K562 (cell line): ENCODE results near the gene RELL2. TPM values are rescaled to one million over a fixed set of nuclear protein-coding genes. Genes with fewer than 3 reads are reported as not detected.

ENCODE experiments used
- CCNT2 ChIP-seq: IDR thresholded peaks from 2 replicates; pipeline ENCODE4 v1.6.1; 2011; ENCODE audit warnings: borderline replicate concordance, low read depth, mild to moderate bottlenecking, moderate library complexity, mixed read lengths, low read length; ENCODE audit not compliant: insufficient read length; ENCODE audit errors: extremely low read depth
- CREB1 ChIP-seq, 2 experiments: sonication (generic) in 1 of 2; formaldehyde crosslinking in 1 of 2; IDR thresholded peaks; 2 replicates each; pipeline versions ENCODE4 v1.6.1 to v1.8.0; 2012 to 2022; ENCODE audit warnings: inconsistent platforms in 1 of 2, mild to moderate bottlenecking in 1 of 2, missing genetic modification reagents in 1 of 2, moderate library complexity in 1 of 2
- DMBX1 ChIP-seq: fragments of 250-450 bp; sonication (Bioruptor Pico); IDR thresholded peaks from 2 replicates; pipeline ENCODE4 v1.8.0; 2022; ENCODE audit warnings: inconsistent platforms, mild to moderate bottlenecking, moderate library complexity, borderline replicate concordance
- ELF4 ChIP-seq: fragments of 450-650 bp; formaldehyde crosslinking; IDR thresholded peaks from 2 replicates; pipeline ENCODE4 v1.4.0; 2022; ENCODE audit warnings: missing genetic modification characterization
- MTA1 ChIP-seq: fragments of 450-650 bp; IDR thresholded peaks from 2 replicates; pipeline ENCODE4 v1.6.1; 2017; ENCODE audit warnings: borderline replicate concordance
- MYBL2 ChIP-seq, 2 experiments: fragments of 450-650 bp in 1 of 2; sonication (generic) in 1 of 2; formaldehyde crosslinking in 1 of 2; IDR thresholded peaks; 2 replicates each; pipeline versions ENCODE4 v1.6.1 to v1.8.1; 2017 to 2022; ENCODE audit warnings: borderline replicate concordance in 1 of 2, inconsistent platforms in 1 of 2, low read depth in 1 of 2, mild to moderate bottlenecking in 1 of 2, missing genetic modification reagents in 1 of 2, moderate library complexity in 1 of 2
- TARDBP ChIP-seq: fragments of 450-650 bp; IDR thresholded peaks from 2 replicates; pipeline ENCODE4 v1.6.1; 2016
- XRCC4 ChIP-seq: IDR thresholded peaks from one replicate; pipeline ENCODE4 v1.6.1; 2011; ENCODE audit not compliant: insufficient read depth, insufficient read length; ENCODE audit errors: extremely low read depth
- ZFP1 ChIP-seq: fragments of 450-650 bp; formaldehyde crosslinking; IDR thresholded peaks from 2 replicates; pipeline ENCODE4 v1.4.0; 2020; ENCODE audit warnings: mild to moderate bottlenecking, mixed read lengths
- ZNF124 ChIP-seq: sonication (generic); formaldehyde crosslinking; IDR thresholded peaks from 2 replicates; pipeline ENCODE4 v1.8.1; 2022; ENCODE audit warnings: missing genetic modification reagents
- ZNF232 ChIP-seq: sonication (generic); formaldehyde crosslinking; IDR thresholded peaks from 2 replicates; pipeline ENCODE4 v1.8.0; 2022; ENCODE audit warnings: mild to moderate bottlenecking, missing genetic modification reagents
- polyA plus RNA-seq, 8 experiments: library from polyadenylated mRNA; depleted of rRNA in 4 of 8; stranded (reverse) in 5 of 8; unstranded in 3 of 8; fragments of >200 nt; fragmentation: Nextera tagmentation in 2 of 8; fragmentation: Illumina TruSeq in 1 of 8; extraction: Ambion mirVana in 2 of 8; extraction: Trizol in 1 of 8; gene quantifications; 2 replicates each; pipeline versions ENCODE4 v1.2.1 to v1.2.3, GENCODE V29; 2011 to 2014; ENCODE audit warnings: inconsistent platforms in 1 of 8, missing spikeins in 1 of 8
- total RNA-seq, 7 experiments: library from RNA; depleted of rRNA in 6 of 7; stranded (reverse); fragments of >200 nt in 6 of 7; fragmentation: Illumina TruSeq in 2 of 7; extraction: Trizol in 2 of 7; gene quantifications; 2 replicates each; pipeline versions ENCODE4 v1.2.1 to v1.2.3, GENCODE V29; 2011 to 2021; ENCODE audit warnings: low replicate concordance in 1 of 7
- TF ChIP-seq, protein P1 (sequence below): fragments of 450-650 bp; IDR thresholded peaks from 2 replicates; pipeline ENCODE4 v1.6.1; 2016; ENCODE audit warnings: missing biosample characterization, missing genetic modification characterization
- TF ChIP-seq, protein P2 (sequence below): fragments of 250-450 bp; sonication (Bioruptor Pico); IDR thresholded peaks from 2 replicates; pipeline ENCODE4 v1.4.0; 2020; ENCODE audit warnings: mild to moderate bottlenecking, moderate library complexity
- TF ChIP-seq, protein P3 (sequence below): fragments of 250-450 bp; sonication (Bioruptor Pico); IDR thresholded peaks from 2 replicates; pipeline ENCODE4 v1.4.0; 2020; ENCODE audit warnings: borderline replicate concordance
- TF ChIP-seq, protein P4 (sequence below): IDR thresholded peaks from 2 replicates; pipeline ENCODE4 v1.6.1; 2016; ENCODE audit warnings: missing genetic modification characterization, missing compliant biosample characterization
- TF ChIP-seq, protein P5 (sequence below): fragments of 450-650 bp; IDR thresholded peaks from 2 replicates; pipeline ENCODE4 v1.7.1; 2018; ENCODE audit warnings: mild to moderate bottlenecking, low read depth; ENCODE audit not compliant: partially characterized antibody

Gene RELL2
- total and polyA plus RNA-seq, 9 of the 15 experiments (the other 6 are each of a cell fraction or from before 2014, with no cell fraction given): 0.06 to 36.0 (median 14.3) TPM

DNA sequence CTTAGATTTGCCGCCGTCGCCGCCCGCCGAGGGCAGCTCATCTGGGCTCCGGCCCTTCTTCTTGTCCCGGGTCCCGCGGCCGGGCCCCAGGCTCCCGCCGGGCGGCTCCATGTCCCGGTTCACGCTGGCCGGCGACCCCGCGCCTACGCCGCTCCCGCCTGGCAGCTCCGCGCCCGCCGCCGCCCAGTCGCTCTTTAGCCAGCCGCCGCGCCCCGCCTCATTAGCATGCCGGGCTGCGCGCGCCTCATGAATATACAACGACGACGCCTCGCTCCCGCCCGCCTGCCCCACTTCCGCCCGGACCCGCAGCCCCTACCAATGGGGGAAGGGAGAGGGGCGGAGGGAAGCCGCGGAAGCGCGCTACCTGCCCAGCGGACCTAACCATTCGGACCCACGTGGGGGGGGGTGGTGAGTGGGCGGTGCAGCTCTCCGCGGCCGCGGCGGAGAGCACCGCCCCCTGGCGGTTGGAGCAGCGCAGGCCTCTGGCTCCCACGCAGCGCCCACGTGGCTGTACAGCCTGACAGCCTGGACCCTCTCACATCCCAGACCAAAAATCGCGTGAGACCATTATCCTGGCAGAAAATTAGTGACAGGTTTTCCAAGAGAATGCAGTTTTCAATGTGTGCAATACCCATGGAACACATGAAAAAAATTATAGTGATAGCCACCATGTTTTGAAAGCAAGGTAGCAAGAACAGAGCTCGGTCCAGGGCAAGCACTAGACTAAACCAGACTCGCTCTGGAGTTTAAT lies 17.8 kb upstream of the RELL2 start, which contains the start of gene DIAPH1 (continued):
- TF ChIP-seq, protein P1, sequence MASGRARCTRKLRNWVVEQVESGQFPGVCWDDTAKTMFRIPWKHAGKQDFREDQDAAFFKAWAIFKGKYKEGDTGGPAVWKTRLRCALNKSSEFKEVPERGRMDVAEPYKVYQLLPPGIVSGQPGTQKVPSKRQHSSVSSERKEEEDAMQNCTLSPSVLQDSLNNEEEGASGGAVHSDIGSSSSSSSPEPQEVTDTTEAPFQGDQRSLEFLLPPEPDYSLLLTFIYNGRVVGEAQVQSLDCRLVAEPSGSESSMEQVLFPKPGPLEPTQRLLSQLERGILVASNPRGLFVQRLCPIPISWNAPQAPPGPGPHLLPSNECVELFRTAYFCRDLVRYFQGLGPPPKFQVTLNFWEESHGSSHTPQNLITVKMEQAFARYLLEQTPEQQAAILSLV (tag): no peak
- TF ChIP-seq ZFP1 (no peak), CCNT2 (peak; percentile 96), ZNF124 (CRISPR knock-in tag) (no peak), TARDBP (no peak), ZNF232 (CRISPR knock-in tag) (no peak), ELF4 (CRISPR knock-in tag) (peak; percentile 87), MYBL2 (IDR thresholded peaks at IDR 0.05; ENCODE audit: low read depth) (no peak; the same call in 1 of the 2 replicates), MYBL2 (CRISPR knock-in tag; IDR thresholded peaks at IDR 0.05; ENCODE audit: borderline replicate concordance) (no peak), MTA1 (peak; percentile 37; the same call in 1 of the 2 replicates), DMBX1 (CRISPR knock-in tag) (no peak), CREB1 (IDR thresholded peaks at IDR 0.05) (peak; percentile 81), CREB1 (CRISPR knock-in tag; IDR thresholded peaks at IDR 0.05) (peak; percentile 86; the same call in 1 of the 2 replicates), XRCC4 (no peak)
- TF ChIP-seq, protein P2, sequence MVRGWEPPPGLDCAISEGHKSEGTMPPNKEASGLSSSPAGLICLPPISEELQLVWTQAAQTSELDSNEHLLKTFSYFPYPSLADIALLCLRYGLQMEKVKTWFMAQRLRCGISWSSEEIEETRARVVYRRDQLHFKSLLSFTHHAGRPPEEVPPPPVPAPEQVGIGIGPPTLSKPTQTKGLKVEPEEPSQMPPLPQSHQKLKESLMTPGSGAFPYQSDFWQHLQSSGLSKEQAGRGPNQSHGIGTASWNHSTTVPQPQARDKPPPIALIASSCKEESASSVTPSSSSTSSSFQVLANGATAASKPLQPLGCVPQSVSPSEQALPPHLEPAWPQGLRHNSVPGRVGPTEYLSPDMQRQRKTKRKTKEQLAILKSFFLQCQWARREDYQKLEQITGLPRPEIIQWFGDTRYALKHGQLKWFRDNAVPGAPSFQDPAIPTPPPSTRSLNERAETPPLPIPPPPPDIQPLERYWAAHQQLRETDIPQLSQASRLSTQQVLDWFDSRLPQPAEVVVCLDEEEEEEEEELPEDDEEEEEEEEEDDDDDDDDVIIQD (CRISPR knock-in tag): no peak
- TF ChIP-seq, protein P3, sequence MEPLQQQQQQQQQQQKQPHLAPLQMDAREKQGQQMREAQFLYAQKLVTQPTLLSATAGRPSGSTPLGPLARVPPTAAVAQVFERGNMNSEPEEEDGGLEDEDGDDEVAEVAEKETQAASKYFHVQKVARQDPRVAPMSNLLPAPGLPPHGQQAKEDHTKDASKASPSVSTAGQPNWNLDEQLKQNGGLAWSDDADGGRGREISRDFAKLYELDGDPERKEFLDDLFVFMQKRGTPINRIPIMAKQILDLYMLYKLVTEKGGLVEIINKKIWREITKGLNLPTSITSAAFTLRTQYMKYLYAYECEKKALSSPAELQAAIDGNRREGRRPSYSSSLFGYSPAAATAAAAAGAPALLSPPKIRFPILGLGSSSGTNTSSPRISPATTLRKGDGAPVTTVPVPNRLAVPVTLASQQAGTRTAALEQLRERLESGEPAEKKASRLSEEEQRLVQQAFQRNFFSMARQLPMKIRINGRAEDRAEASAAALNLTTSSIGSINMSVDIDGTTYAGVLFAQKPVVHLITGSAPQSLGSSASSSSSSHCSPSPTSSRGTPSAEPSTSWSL (CRISPR knock-in tag): no peak
- TF ChIP-seq, protein P4, sequence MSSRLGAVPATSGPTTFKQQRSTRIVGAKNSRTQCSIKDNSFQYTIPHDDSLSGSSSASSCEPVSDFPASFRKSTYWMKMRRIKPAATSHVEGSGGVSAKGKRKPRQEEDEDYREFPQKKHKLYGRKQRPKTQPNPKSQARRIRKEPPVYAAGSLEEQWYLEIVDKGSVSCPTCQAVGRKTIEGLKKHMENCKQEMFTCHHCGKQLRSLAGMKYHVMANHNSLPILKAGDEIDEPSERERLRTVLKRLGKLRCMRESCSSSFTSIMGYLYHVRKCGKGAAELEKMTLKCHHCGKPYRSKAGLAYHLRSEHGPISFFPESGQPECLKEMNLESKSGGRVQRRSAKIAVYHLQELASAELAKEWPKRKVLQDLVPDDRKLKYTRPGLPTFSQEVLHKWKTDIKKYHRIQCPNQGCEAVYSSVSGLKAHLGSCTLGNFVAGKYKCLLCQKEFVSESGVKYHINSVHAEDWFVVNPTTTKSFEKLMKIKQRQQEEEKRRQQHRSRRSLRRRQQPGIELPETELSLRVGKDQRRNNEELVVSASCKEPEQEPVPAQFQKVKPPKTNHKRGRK (tag): no peak
- TF ChIP-seq, protein P5, sequence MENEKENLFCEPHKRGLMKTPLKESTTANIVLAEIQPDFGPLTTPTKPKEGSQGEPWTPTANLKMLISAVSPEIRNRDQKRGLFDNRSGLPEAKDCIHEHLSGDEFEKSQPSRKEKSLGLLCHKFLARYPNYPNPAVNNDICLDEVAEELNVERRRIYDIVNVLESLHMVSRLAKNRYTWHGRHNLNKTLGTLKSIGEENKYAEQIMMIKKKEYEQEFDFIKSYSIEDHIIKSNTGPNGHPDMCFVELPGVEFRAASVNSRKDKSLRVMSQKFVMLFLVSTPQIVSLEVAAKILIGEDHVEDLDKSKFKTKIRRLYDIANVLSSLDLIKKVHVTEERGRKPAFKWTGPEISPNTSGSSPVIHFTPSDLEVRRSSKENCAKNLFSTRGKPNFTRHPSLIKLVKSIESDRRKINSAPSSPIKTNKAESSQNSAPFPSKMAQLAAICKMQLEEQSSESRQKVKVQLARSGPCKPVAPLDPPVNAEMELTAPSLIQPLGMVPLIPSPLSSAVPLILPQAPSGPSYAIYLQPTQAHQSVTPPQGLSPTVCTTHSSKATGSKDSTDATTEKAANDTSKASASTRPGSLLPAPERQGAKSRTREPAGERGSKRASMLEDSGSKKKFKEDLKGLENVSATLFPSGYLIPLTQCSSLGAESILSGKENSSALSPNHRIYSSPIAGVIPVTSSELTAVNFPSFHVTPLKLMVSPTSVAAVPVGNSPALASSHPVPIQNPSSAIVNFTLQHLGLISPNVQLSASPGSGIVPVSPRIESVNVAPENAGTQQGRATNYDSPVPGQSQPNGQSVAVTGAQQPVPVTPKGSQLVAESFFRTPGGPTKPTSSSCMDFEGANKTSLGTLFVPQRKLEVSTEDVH: peak; percentile 83
